Mesothelial cell of epicardium (in vitro differentiated cells): Measurements from ENCODE around the gene BCL11B. TPM values are rescaled to one million over a fixed set of nuclear protein-coding genes. Genes with fewer than 3 reads are reported as not detected.
A peak's percentile ranks its signal among the peaks of the same experiment; 100 is the strongest.
"Not testable (repeated sequence)": the region's sequence is repeated elsewhere in the genome, so short reads cannot be mapped to it uniquely, and the experiment has no call there.

Experiments
- DNase-seq, 2 experiments: peaks; one replicate each; pipeline ENCODE4 v3.0.0; 2021; ENCODE audit warnings: low spot score in 2 of 2; ENCODE audit not compliant: unreplicated experiment in 2 of 2
- H3K27ac Mint-ChIP-seq: 2 replicates; pipeline ENCODE4 v1.8.0; 2021; ENCODE audit warnings: mixed read lengths
- H3K27me3 Mint-ChIP-seq: 2 replicates; pipeline ENCODE4 v1.8.0; 2021; ENCODE audit warnings: low read depth, mixed read lengths
- H3K36me3 Mint-ChIP-seq: 2 replicates; pipeline ENCODE4 v1.8.0; 2021; ENCODE audit warnings: mixed read lengths
- H3K4me1 Mint-ChIP-seq: 2 replicates; pipeline ENCODE4 v1.8.0; 2021; ENCODE audit warnings: mixed read lengths
- H3K4me3 Mint-ChIP-seq: 2 replicates; pipeline ENCODE4 v1.8.0; 2021; ENCODE audit warnings: mild to moderate bottlenecking, moderate library complexity, mixed read lengths
- H3K9me3 Mint-ChIP-seq: 2 replicates; pipeline ENCODE4 v1.8.0; 2021; ENCODE audit warnings: mixed read lengths
- total RNA-seq: library from RNA; stranded (reverse); gene quantifications from 3 replicates; pipeline ENCODE4 v1.2.1, GENCODE V29; 2021
- TF ChIP-seq, protein P1 (sequence below): fragments of 200-600 bp; sonication (generic); IDR thresholded peaks from one replicate; pipeline ENCODE4 v1.5.0; 2021; ENCODE audit warnings: antibody characterized with exemption; ENCODE audit not compliant: unreplicated experiment

The BCL11B gene
- total RNA-seq, 1 donor from 2014 or later = 11.8 TPM

- TF ChIP-seq, protein P1, sequence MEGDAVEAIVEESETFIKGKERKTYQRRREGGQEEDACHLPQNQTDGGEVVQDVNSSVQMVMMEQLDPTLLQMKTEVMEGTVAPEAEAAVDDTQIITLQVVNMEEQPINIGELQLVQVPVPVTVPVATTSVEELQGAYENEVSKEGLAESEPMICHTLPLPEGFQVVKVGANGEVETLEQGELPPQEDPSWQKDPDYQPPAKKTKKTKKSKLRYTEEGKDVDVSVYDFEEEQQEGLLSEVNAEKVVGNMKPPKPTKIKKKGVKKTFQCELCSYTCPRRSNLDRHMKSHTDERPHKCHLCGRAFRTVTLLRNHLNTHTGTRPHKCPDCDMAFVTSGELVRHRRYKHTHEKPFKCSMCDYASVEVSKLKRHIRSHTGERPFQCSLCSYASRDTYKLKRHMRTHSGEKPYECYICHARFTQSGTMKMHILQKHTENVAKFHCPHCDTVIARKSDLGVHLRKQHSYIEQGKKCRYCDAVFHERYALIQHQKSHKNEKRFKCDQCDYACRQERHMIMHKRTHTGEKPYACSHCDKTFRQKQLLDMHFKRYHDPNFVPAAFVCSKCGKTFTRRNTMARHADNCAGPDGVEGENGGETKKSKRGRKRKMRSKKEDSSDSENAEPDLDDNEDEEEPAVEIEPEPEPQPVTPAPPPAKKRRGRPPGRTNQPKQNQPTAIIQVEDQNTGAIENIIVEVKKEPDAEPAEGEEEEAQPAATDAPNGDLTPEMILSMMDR = peak; percentile 21
- H3K27me3 Mint-ChIP-seq = no peaks in the 10 kb centered on the region
- no peaks in the 10 kb centered on the region for H3K36me3 Mint-ChIP-seq
- H3K27ac Mint-ChIP-seq = peak overlapping the region; percentile 25
- H3K4me3 Mint-ChIP-seq = peak overlapping the region; percentile 71
- peaks cover 52% of the 10 kb centered on the region for H3K4me1 Mint-ChIP-seq
- peak in 1 of 2 experiments; percentile 17 for DNase-seq
- H3K9me3 Mint-ChIP-seq = no peaks in the 10 kb centered on the region
These were observed 41.5 kb downstream of the BCL11B start for GRCh38 chr14:99230208-99231151.

DNA sequence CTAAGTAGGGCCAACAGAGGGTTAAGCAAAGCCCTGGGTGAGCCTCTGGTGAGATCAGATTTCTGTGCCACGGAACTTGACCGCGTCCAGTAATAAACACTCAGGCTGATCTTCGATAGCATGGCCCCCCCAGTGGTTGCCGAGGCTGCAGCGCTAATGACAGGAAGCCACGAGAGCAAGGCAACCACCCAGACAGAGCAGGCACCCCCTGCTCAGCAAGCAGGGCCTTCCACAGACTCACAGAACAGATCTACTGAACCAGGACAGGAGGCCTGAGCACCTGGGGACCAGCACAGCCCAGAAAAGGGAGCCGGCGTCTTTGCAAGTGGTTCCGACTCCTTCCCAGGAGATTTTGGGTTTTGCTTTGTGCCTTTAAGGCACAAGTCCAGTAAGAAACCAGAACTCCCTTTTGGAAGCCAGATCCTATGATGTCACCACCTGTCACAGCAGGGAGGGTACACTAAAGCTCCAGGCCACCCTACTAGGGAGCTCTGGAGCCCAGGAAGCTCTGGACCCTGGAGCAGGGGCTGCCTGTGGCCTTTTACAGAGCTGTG lies 42.3 kb downstream of the BCL11B start:
- Mint-ChIP-seq H3K4me1 (peaks cover 50% of the 10 kb centered on the region), H3K9me3 (no peaks in the 10 kb centered on the region), H3K27ac (no peak overlapping the region), H3K36me3 (no peaks in the 10 kb centered on the region), H3K4me3 (peak overlapping the region; percentile 71), H3K27me3 (no peaks in the 10 kb centered on the region)
- DNase-seq = no peak
- TF ChIP-seq, protein P1 = no peak

GRCh38 chr14:99228760-99229159 lies 43.2 kb downstream of the BCL11B start:
- not testable (repeated sequence) for DNase-seq, H3K4me3 Mint-ChIP-seq, H3K27me3 Mint-ChIP-seq, H3K36me3 Mint-ChIP-seq, H3K27ac Mint-ChIP-seq, H3K9me3 Mint-ChIP-seq
- peaks cover 42% of the 10 kb centered on the region for H3K4me1 Mint-ChIP-seq

- Mint-ChIP-seq H3K27ac (no peak overlapping the region), H3K9me3 (no peaks in the 10 kb centered on the region), H3K36me3 (no peaks in the 10 kb centered on the region), H3K4me1 (peaks cover 34% of the 10 kb centered on the region), H3K27me3 (no peaks in the 10 kb centered on the region), H3K4me3 (no peak overlapping the region)
- TF ChIP-seq, protein P1 = no peak
- DNase-seq = no peak
These were observed 45.3 kb downstream of the BCL11B start for GRCh38 chr14:99226687-99227086.

DNA sequence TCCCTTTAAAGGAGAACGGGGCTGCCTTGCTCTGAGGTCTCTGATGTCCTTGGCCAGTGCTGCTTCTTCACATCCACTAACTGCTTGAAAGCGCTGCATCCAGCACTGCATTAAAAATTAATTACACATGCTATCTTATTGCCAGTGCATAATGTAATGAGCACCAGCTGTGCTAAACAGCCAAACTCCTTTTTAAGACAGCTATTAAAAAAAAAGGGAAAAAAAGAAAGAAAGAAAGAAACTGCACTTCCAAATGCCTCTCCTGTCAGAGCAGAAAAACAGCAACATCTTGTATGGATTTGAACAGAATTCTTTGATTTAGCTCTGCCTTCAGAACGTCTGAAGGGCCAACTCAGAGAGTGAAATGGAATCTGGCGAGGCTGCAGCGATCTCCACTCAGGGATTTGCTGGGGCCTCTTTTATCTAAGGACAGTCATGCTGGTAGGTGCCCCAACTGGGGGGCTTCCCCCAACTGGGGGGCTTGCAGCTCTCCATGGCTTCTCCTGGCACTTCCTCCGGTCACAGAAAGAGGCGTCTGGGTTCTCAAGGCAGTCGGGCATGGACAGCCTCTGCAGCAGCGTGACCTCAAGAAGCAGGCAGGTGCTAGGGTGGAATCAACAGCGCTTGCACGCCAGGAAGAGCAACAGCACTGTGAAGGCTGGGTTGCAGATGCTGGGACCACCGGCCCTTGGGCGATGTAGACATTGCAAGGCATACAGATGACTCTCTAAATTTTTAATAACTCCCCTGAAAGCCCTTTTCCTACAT lies 46.4 kb downstream of the BCL11B start:
- Mint-ChIP-seq H3K27ac (peak overlapping the region; percentile 65), H3K9me3 (no peaks in the 10 kb centered on the region), H3K36me3 (no peaks in the 10 kb centered on the region), H3K27me3 (no peaks in the 10 kb centered on the region), H3K4me3 (no peak overlapping the region), H3K4me1 (peaks cover 30% of the 10 kb centered on the region)
- TF ChIP-seq, protein P1 = no peak
- DNase-seq = peak in 1 of 2 experiments; percentile 13
